ENCODE results near the gene SRPX.

DNA sequence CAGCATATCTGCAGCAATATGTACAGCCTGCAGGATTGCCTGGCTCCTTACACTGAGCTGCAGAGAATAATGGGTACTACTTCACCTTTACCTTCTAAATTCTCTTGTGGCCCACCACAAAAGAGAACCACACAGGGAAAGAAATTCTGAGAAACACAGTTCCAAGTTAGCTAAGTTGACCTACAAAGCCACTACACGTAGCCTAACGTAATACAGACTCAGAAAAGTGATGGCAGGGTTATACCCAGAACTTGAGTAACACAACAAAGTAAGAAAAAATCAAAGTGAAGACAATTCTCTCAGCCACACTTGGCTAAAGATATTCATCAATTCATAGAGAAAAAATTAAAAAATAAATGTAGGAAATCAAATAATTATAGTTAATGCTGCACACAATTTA, 26.4 kb upstream of the SRPX start:
- TF ChIP-seq CTCF (IDR thresholded peaks at IDR 0.05) (no peak), EP300 (IDR thresholded peaks at IDR 0.05) (no peak), POLR2AphosphoS5 (IDR thresholded peaks at IDR 0.05) (no peak)

Measured in stomach (tissue), 4 donors.